Renal cortex interstitium (tissue), 11 donors: ENCODE measurements around the gene RORC. TPM values are rescaled to one million over a fixed set of nuclear protein-coding genes. Genes with fewer than 3 reads are reported as not detected.
A peak's percentile ranks its signal among the peaks of the same experiment; 100 is the strongest.

Experiments
- DNase-seq, 11 donors: peaks; one replicate each; pipeline ENCODE4 v3.0.0-alpha.2; 2013; ENCODE audit warnings: low read depth in 9 of 11, low spot score in 4 of 11; ENCODE audit errors: extremely low read depth in 1 of 11
- polyA plus RNA-seq, 3 donors: library from polyadenylated mRNA; unstranded; fragments of 120-200 nt; gene quantifications; one replicate each; pipeline ENCODE4 v1.2.1, GENCODE V29; 2013; ENCODE audit not compliant: insufficient read length in 3 of 3

Gene RORC
- polyA plus RNA-seq, 3 donors = 0.52 to 2.1 (median 0.75) TPM

GRCh38 chr1:151813271-151813977 lies 18.2 kb downstream of the RORC start:
- no peak for DNase-seq

DNA sequence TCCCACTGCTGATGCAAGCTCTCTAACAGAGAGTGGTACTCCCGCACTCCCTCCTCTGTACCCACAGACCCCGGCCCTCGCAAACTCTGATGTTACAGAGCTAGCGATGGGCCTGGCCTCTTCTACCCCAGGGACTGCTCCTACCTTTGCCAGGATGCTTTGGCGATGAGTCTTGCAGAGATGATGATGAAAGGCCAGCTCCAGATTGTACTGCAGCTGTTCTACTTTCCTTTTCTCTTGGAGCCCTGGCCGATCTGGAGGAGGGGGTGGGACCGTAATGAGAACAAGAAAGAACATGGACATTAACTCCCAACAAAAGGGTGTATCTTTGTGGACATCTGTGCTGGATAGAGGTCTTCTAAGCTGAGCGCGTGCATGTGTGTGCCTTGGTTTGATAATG lies 20.4 kb downstream of the RORC start:
- DNase-seq = no peak

GRCh38 chr1:151809985-151810556 lies 21.5 kb downstream of the RORC start:
- DNase-seq = no peak

GRCh38 chr1:151809290-151809984 lies 22.2 kb downstream of the RORC start:
- no peak for DNase-seq

GRCh38 chr1:151807766-151808165 lies 23.8 kb downstream of the RORC start:
- no peak for DNase-seq

- no peak for DNase-seq
These were observed 24.5 kb downstream of the RORC start for GRCh38 chr1:151807131-151807530.

GRCh38 chr1:151806170-151806569 lies 25.4 kb downstream of the RORC start:
- no peak for DNase-seq

- no peak for DNase-seq
These were observed 26.4 kb downstream of the RORC start, which contains the start of gene LINGO4 for GRCh38 chr1:151805066-151805820. TSS of gene LINGO4 (minus strand) at chr1:151805419. CDS start at chr1:151802704, 2,715 bp downstream.

DNA sequence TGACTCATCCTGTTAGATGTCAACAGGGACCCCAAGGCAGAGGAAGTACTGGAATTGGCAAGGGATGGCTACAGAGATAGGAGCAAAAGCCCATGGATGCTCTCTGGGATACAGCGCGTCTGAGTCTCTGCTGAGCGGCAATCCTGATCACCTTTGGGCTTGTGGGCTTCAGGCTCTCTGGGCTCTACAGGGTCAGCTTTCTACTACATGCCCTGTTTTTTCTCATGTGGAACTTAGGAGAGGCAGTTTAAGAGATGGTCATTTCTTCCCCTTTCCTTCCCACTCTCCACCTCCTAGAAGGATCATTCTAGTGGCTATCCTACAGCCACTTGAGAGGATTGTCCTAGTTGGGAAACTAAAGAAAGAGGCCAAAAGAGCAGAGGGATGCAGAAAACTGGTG lies 27.7 kb downstream of the RORC start:
- DNase-seq = no peak

- no peak for DNase-seq
These were observed 28.4 kb downstream of the RORC start for GRCh38 chr1:151803164-151803563.

DNA sequence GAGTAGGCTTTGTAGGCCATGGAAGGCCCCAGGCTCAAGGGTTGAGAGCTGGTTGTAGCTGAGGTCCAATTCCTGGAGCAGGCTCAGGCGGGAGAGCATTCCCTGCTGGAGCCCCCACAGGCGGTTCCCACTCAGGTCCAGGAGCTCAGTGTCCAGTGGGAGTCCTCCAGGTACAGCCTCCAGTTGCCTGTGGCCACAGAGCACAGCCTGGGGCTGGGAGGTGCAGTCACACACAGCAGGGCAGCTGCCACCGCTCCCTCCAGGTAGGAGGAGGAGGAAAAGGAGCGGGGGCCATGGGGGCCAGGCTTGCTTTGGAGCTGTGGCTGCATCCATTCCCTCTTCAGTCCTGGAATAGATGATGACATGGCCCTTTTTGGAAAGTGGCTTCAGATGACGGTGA lies 29.2 kb downstream of the RORC start:
- no peak for DNase-seq

DNA sequence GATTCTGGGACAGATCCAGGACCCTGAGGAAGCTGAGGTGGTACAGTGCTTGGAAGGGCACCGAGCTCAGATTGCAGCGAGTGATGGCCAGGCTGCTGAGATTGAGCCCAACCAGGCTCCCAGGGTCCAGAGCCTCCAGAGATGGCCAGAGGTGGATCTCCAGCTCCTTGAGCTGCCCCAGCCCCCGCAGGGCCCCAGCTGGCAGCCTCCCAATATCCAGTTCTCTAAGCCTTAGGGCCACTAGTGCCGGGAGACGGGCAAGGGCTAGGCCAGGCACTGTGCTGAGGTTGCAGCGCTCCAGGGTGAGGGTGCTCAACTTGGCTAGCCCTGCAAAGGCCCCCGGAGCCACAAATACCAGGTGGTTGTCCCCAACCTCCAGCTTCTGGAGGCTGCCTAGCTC lies 29.8 kb downstream of the RORC start:
- DNase-seq = no peak

DNA sequence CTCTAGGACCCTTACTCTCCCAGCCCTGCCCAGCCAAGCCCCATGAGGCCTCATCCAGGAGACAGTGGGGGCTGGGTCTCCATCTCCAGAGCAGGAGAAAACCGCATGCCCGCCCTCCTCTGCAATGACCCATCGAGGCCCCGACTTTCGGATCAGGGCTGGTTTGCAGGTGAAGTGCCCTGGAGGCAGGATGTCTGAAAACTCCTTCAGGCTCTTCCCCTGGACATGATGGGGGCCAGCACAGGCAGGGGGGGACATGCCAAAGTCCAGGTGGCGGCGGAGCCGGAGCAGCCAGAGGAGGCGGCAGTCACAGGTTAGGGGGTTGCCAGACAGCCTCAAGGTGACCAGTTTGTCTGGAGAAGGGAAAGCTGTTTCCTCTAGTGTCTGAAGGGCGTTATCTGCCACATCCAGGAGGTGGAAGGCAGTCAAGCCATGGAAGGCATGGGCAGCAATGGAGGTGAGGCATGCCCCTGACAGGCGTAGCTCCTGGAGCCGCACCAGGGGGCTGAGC lies 30.2 kb downstream of the RORC start:
- DNase-seq = no peak

- DNase-seq = no peak
These were observed 30.8 kb downstream of the RORC start for GRCh38 chr1:151800830-151801229.

DNA sequence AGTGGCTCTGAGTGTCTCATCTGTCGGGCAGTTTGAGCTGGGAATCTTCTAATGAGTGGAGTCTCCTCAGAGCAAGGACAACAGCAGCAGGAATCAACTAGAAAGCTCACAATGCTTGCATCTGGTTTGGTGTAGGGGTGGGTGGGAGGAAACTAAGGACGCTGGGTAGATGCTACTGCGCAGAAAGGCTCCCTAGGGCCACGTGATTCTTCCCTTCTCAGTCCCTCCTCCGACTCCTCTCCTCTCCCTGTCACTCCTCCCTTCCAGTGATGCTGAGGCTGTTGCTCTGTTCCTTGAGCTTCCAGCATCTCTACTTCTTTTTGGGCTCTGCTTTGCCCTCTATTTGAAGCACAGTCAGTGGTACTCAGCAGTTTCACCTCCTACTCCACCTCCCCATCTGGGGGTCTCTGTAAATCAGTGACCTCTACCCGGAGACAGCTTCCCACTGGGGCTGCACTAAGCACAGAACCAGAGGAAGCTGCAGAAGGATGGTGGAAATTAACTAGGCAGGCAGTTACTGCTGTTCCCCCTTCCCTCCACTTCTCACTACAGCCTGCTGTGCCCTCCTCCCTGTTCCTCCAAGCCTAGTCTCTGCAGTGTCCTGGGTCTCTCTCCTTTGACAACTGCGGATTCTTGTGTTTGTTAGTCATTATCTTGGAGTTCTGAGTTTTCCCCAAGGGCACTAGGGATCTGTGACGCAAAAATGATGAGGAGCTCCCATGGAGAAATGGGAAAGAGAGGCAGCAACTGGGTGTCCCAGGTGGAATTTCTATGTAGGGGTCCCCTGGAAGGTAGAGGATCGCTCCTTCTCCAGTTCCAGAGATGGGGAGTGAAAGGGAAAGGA lies 32.2 kb downstream of the RORC start:
- DNase-seq = no peak

- no peak for DNase-seq
These were observed 33.0 kb downstream of the RORC start for GRCh38 chr1:151798571-151798970.

- DNase-seq = peak in 1 of 11 donors; percentile 11
These were observed 40.5 kb downstream of the RORC start for GRCh38 chr1:151790940-151791651.
